OCI-LY1 (cell line): Measurements from ENCODE around the gene CLEC1B.
"Not testable (repeated sequence)": the region's sequence is repeated elsewhere in the genome, so short reads cannot be mapped to it uniquely, and the experiment has no call there.

Source experiments
- H2AFZ ChIP-seq: fragments of 200-600 bp; sonication (generic), shearing (Covaris generic); 2 replicates; pipeline ENCODE4 v1.6.0; 2014; ENCODE audit warnings: antibody characterized with exemption, mild to moderate bottlenecking, low read length
- H3F3A ChIP-seq: fragments of 200-600 bp; sonication (generic), shearing (Covaris generic); 2 replicates; pipeline ENCODE4 v1.6.0; 2014; ENCODE audit warnings: mild to moderate bottlenecking, antibody characterized with exemption, low read length, moderate library complexity; ENCODE audit not compliant: insufficient read depth
- H3K27ac ChIP-seq: fragments of 200-600 bp; sonication (generic); 2 replicates; pipeline ENCODE4 v1.5.1; 2014; ENCODE audit warnings: low read length, mixed run types, mild to moderate bottlenecking, low read depth; ENCODE audit not compliant: poor library complexity, severe bottlenecking
- H3K27me3 ChIP-seq: fragments of 200-600 bp; sonication (generic); 2 replicates; pipeline ENCODE4 v1.6.0; 2014; ENCODE audit warnings: antibody characterized with exemption, mild to moderate bottlenecking, low read length, moderate library complexity; ENCODE audit not compliant: insufficient read depth
- H3K36me3 ChIP-seq: fragments of 200-600 bp; sonication (generic); 2 replicates; pipeline ENCODE4 v1.6.1; 2014; ENCODE audit warnings: mild to moderate bottlenecking, antibody characterized with exemption, low read length, moderate library complexity, mixed read lengths; ENCODE audit not compliant: insufficient read depth
- H3K4me1 ChIP-seq: fragments of 200-600 bp; sonication (generic); 2 replicates; pipeline ENCODE4 v1.5.1; 2014; ENCODE audit warnings: mild to moderate bottlenecking, low read length, moderate library complexity; ENCODE audit not compliant: insufficient read depth, severe bottlenecking
- H3K4me2 ChIP-seq: fragments of 200-600 bp; sonication (generic), shearing (Covaris generic); 2 replicates; pipeline ENCODE4 v1.6.1; 2014; ENCODE audit warnings: low read length
- H3K4me3 ChIP-seq: fragments of 200-600 bp; sonication (generic); 2 replicates; pipeline ENCODE4 v1.5.1; 2014; ENCODE audit warnings: low read length, low read depth, mild to moderate bottlenecking, mixed read lengths; ENCODE audit not compliant: poor library complexity, severe bottlenecking
- H3K79me2 ChIP-seq: fragments of 200-600 bp; shearing (Covaris generic); 2 replicates; pipeline ENCODE4 v1.6.1; 2016; ENCODE audit warnings: mixed run types, low read length, mixed read lengths; ENCODE audit not compliant: insufficient read depth
- H3K9ac ChIP-seq: fragments of 200-600 bp; sonication (generic), shearing (Covaris generic); 2 replicates; pipeline ENCODE4 v1.6.1; 2014; ENCODE audit warnings: mild to moderate bottlenecking, low read length, mixed read lengths
- H3K9me2 ChIP-seq: fragments of 200-600 bp; sonication (generic), shearing (Covaris generic); 2 replicates; pipeline ENCODE4 v1.6.1; 2014; ENCODE audit warnings: low read depth, mild to moderate bottlenecking, low read length, mixed read lengths
- H3K9me3 ChIP-seq: fragments of 200-600 bp; shearing (Covaris generic); 2 replicates; pipeline ENCODE4 v1.6.1; 2014; ENCODE audit warnings: low read length, mixed read lengths
- H4K20me1 ChIP-seq: fragments of 200-600 bp; sonication (generic), shearing (Covaris generic); 2 replicates; pipeline ENCODE4 v1.6.0; 2016; ENCODE audit warnings: mild to moderate bottlenecking, low read length; ENCODE audit not compliant: insufficient read depth
- EZH2 ChIP-seq: fragments of 200-600 bp; sonication (generic), shearing (Covaris generic); IDR thresholded peaks from 2 replicates; pipeline ENCODE4 v1.8.0; 2017; ENCODE audit warnings: borderline replicate concordance, mixed run types, mild to moderate bottlenecking, antibody characterized with exemption, low read length, moderate library complexity, mixed read lengths
- TF ChIP-seq, protein P1 (sequence below): fragments of 200-600 bp; sonication (generic), shearing (Covaris generic); IDR thresholded peaks from 2 replicates; pipeline ENCODE4 v1.5.1; 2017; ENCODE audit warnings: mild to moderate bottlenecking, antibody characterized with exemption, low read length, moderate library complexity, mixed read lengths

CLEC1B gene

DNA sequence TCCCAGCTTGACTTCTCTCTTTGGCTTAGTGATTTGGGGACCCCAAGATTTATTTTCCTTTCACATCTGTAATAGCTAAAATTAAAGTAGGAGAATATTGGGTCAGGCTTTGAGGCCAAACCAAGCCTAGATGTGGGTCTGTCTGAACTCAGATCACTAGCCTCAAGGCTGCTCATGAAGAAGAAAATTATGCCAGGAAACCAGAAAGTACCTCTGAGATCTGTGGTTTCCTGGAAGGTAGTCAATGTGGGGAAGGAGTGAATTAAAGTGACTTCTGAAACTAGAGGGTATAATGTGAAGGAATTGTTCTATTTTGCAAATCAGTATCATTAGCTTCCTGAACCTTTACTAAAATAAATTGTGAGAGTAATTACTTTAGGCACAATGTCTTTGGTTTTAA lies 41.1 kb downstream of the CLEC1B start:
- no peak overlapping the region for H2AFZ ChIP-seq
- H3K4me2 ChIP-seq, result no peak overlapping the region
- TF ChIP-seq EZH2, result no peak
- TF ChIP-seq, protein P1, sequence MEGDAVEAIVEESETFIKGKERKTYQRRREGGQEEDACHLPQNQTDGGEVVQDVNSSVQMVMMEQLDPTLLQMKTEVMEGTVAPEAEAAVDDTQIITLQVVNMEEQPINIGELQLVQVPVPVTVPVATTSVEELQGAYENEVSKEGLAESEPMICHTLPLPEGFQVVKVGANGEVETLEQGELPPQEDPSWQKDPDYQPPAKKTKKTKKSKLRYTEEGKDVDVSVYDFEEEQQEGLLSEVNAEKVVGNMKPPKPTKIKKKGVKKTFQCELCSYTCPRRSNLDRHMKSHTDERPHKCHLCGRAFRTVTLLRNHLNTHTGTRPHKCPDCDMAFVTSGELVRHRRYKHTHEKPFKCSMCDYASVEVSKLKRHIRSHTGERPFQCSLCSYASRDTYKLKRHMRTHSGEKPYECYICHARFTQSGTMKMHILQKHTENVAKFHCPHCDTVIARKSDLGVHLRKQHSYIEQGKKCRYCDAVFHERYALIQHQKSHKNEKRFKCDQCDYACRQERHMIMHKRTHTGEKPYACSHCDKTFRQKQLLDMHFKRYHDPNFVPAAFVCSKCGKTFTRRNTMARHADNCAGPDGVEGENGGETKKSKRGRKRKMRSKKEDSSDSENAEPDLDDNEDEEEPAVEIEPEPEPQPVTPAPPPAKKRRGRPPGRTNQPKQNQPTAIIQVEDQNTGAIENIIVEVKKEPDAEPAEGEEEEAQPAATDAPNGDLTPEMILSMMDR, result no peak
- H3K27me3 ChIP-seq, result no peaks in the 10 kb centered on the region
- no peaks in the 10 kb centered on the region for H4K20me1 ChIP-seq
- H3K9ac ChIP-seq, result no peak overlapping the region
- no peaks in the 10 kb centered on the region for H3K9me2 ChIP-seq
- no peaks in the 10 kb centered on the region for H3K9me3 ChIP-seq
- H3K4me1 ChIP-seq, result no peaks in the 10 kb centered on the region
- no peaks in the 10 kb centered on the region for H3K36me3 ChIP-seq
- no peak overlapping the region for H3K4me3 ChIP-seq
- no peaks in the 10 kb centered on the region for H3F3A ChIP-seq
- no peaks in the 10 kb centered on the region for H3K79me2 ChIP-seq
- no peak overlapping the region for H3K27ac ChIP-seq

DNA sequence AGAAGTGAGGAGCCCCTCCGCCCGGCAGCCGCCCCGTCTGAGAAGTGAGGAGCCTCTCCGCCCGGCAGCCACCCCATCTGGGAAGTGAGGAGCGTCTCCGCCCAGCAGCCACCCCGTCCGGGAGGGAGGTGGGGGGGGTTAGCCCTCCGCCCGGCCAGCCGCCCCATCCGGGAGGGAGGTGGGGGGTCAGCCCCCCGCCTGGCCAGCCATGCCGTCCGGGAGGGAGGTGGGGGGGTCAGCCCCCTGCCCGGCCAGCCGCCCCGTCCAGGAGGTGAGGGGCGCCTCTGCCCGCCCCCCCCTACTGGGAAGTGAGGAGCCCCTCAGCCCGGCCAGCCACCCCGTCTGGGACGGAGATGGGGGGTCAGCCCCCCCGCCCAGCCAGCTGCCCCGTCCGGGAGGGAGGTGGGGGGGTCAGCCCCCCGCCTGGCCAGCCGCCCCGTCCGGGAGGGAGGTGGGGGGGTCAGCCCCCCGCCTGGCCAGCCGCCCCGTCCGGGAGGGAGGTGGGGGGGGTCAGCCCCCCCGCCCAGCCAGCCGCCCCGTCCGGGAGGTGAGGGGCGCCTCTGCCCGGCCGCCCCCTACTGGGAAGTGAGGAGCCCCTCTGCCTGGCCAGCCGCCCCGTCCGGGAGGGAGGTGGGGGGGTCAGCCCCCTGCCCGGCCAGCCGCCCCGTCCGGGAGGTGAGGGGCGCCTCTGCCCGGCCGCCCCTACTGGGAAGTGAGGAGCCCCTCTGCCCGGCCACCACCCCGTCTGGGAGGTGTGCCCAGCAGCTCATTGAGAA lies 45.8 kb downstream of the CLEC1B start:
- not testable (repeated sequence) for H4K20me1 ChIP-seq, H3K9me2 ChIP-seq, H3F3A ChIP-seq, H3K27me3 ChIP-seq, H2AFZ ChIP-seq, H3K27ac ChIP-seq, H3K9me3 ChIP-seq, H3K9ac ChIP-seq, H3K4me2 ChIP-seq, H3K36me3 ChIP-seq, H3K4me1 ChIP-seq, H3K4me3 ChIP-seq, H3K79me2 ChIP-seq

DNA sequence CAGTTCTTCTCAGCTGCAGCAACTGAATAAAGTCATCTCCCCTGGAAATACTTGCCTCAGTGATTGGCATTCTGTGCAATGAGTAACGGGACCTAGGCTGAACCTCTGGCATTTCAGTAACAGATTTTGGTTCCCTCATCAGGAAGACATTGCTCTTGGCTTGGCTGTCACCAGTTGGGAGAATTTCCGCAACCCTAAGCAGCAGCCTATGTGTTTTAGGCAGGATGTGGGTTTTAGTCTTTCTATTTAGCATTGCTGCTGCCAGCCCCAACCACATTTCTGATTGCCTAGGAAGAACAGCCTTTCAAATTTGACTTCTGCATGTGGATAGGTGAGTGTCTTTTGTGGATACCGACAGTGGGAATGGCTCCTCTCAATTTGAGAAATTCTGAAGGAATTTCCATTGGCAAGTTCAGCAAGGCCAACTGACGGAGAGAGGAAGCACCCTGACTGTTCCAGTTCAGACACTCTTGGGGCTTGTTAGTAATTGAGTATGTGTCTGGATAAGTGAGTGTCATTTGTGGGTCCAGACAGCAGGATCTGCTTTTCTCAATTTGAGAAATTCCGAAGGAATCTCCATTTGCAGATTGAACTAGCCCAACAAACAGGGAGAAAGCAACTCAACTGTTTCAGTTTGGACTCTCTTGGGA lies 47.8 kb downstream of the CLEC1B start:
- TF ChIP-seq, protein P1, result no peak
- no peak for TF ChIP-seq EZH2
- Histone ChIP-seq H3K4me2 (no peak overlapping the region), H2AFZ (no peak overlapping the region)

More for the DNA sequence above, 47.8 kb downstream of the CLEC1B start:
- no peaks in the 10 kb centered on the region for H3K36me3 ChIP-seq
- no peaks in the 10 kb centered on the region for H3K4me1 ChIP-seq
- H3K9ac ChIP-seq, result no peak overlapping the region
- no peaks in the 10 kb centered on the region for H3F3A ChIP-seq
- H3K4me3 ChIP-seq, result no peak overlapping the region
- H3K27ac ChIP-seq, result no peak overlapping the region
- H3K9me2 ChIP-seq, result no peaks in the 10 kb centered on the region
- no peaks in the 10 kb centered on the region for H3K79me2 ChIP-seq
- H3K27me3 ChIP-seq, result no peaks in the 10 kb centered on the region
- no peaks in the 10 kb centered on the region for H3K9me3 ChIP-seq
- H4K20me1 ChIP-seq, result no peaks in the 10 kb centered on the region
